A549 (cell line): ENCODE results near the gene CCDC85C. TPM values are rescaled to one million over a fixed set of nuclear protein-coding genes. Genes with fewer than 3 reads are reported as not detected.
A peak's percentile ranks its signal among the peaks of the same experiment; 100 is the strongest.

Experiments used
- ATAC-seq, 2 experiments: fragments of 200-7000 bp in 1 of 2; fragments of >200 bp in 1 of 2; cut with Nextera tagmentation in 1 of 2; cut with Tn5 transposase in 1 of 2; 3 replicates each; pipeline versions ENCODE4 v1.8.0 to v1.9.1; 2018 to 2020; ENCODE audit warnings: mild to moderate bottlenecking in 1 of 2, moderate library complexity in 1 of 2
- CTCF ChIA-PET: fragments of 300-600 bp; sonication (Branson Sonifier 250); formaldehyde crosslinking; extraction: SDS; loops from one replicate; lab custom pipeline; 2021; ENCODE audit warnings: antibody characterized with exemption, inconsistent platforms; lab: Yijun Ruan, JAX
- POLR2A ChIA-PET: fragments of 350-600 bp; formaldehyde crosslinking; extraction: SDS; loops from one replicate; lab custom pipeline; 2021; ENCODE audit warnings: antibody characterized with exemption, inconsistent platforms; lab: Yijun Ruan, JAX
- DNase-seq, 2 experiments: peaks; one replicate each; pipeline versions ENCODE4 v3.0.0 to v3.0.0-alpha.2; 2011 to 2016; ENCODE audit warnings: low read depth in 1 of 2, low spot score in 1 of 2
- FAIRE-seq: peaks from 2 replicates; lab custom pipeline; 2011; peaks lifted over from hg19 to GRCh38; lab: Jason Lieb, UNC
- H3K27ac ChIP-seq, 2 experiments: fragments of >200 bp; sonication (Bioruptor Twin); formaldehyde crosslinking; 3 replicates each; pipeline ENCODE4 v1.5.1; 2016 to 2017
- H3K4me1 ChIP-seq: fragments of >200 bp; sonication (Bioruptor Twin); formaldehyde crosslinking; 3 replicates; pipeline ENCODE4 v1.6.1; 2016
- H3K4me2 ChIP-seq: fragments of >200 bp; sonication (Bioruptor Twin); formaldehyde crosslinking; 3 replicates; pipeline ENCODE4 v1.6.1; 2016
- H3K4me3 ChIP-seq: fragments of >200 bp; sonication (Bioruptor Twin); formaldehyde crosslinking; 3 replicates; pipeline ENCODE4 v1.5.1; 2016
- H3K9me3 ChIP-seq: fragments of >200 bp; sonication (Bioruptor Twin); formaldehyde crosslinking; 3 replicates; pipeline ENCODE4 v1.6.1; 2016
- ATOH8 ChIP-seq: fragments of 250-450 bp; sonication (Bioruptor Pico); IDR thresholded peaks from 2 replicates; pipeline ENCODE4 v1.5.0; 2020; ENCODE audit warnings: low read depth, mild to moderate bottlenecking, moderate library complexity
- CEBPB ChIP-seq, 2 experiments: fragments of >200 bp in 1 of 2; sonication (Bioruptor Twin) in 1 of 2; formaldehyde crosslinking in 1 of 2; IDR thresholded peaks; 2 replicates each; pipeline ENCODE4 v1.6.1; 2012 to 2016
- ELK1 ChIP-seq: fragments of 150-350 bp; IDR thresholded peaks from 2 replicates; pipeline ENCODE4 v1.6.1; 2014; ENCODE audit warnings: low read depth, mild to moderate bottlenecking, low read length
- EP300 ChIP-seq, 2 experiments: fragments of >200 bp; sonication (Bioruptor Twin); formaldehyde crosslinking; IDR thresholded peaks; 2 replicates in 1 of 2; 3 replicates in 1 of 2; pipeline ENCODE4 v1.6.1; 2016 to 2017
- ESRRA ChIP-seq: fragments of 150-350 bp; IDR thresholded peaks from 2 replicates; pipeline ENCODE4 v1.6.1; 2014; ENCODE audit warnings: mild to moderate bottlenecking, low read length, borderline replicate concordance
- FOSL2 ChIP-seq, 2 experiments: fragments of 450-650 bp in 1 of 2; fragments of >200 bp in 1 of 2; sonication (Bioruptor Twin) in 1 of 2; formaldehyde crosslinking; IDR thresholded peaks; 2 replicates each; pipeline versions ENCODE4 v1.5.0 to v1.6.1; 2016 to 2020; ENCODE audit warnings: mild to moderate bottlenecking in 1 of 2, moderate library complexity in 1 of 2
- FOXS1 ChIP-seq: fragments of 250-450 bp; sonication (Bioruptor Pico); IDR thresholded peaks from 2 replicates; pipeline ENCODE4 v1.5.0; 2020; ENCODE audit warnings: mild to moderate bottlenecking, moderate library complexity
- GATA3 ChIP-seq: IDR thresholded peaks from 2 replicates; pipeline ENCODE4 v1.6.1; 2012; ENCODE audit warnings: borderline replicate concordance
- HEYL ChIP-seq: fragments of 250-450 bp; sonication (Bioruptor Pico); IDR thresholded peaks from 2 replicates; pipeline ENCODE4 v1.8.0; 2021; ENCODE audit warnings: mild to moderate bottlenecking, moderate library complexity
- HOXA7 ChIP-seq: fragments of 250-450 bp; sonication (Bioruptor Pico); IDR thresholded peaks from 2 replicates; pipeline ENCODE4 v1.5.0; 2020; ENCODE audit warnings: mild to moderate bottlenecking, moderate library complexity
- HOXB5 ChIP-seq: fragments of 250-450 bp; sonication (Bioruptor Pico); IDR thresholded peaks from 2 replicates; pipeline ENCODE4 v1.5.0; 2020; ENCODE audit warnings: mild to moderate bottlenecking, moderate library complexity
- KDM1A ChIP-seq: fragments of 200-600 bp; sonication (generic); IDR thresholded peaks from 2 replicates; pipeline ENCODE4 v1.6.1; 2016; ENCODE audit warnings: low read depth, mild to moderate bottlenecking
- KDM5A ChIP-seq: fragments of 200-600 bp; sonication (generic); IDR thresholded peaks from 2 replicates; pipeline ENCODE4 v1.6.1; 2016; ENCODE audit warnings: antibody characterized with exemption, mild to moderate bottlenecking
- MAX ChIP-seq: IDR thresholded peaks from 2 replicates; pipeline ENCODE4 v1.6.1; 2012
- NR3C1 ChIP-seq: fragments of >200 bp; sonication (Bioruptor Twin); formaldehyde crosslinking; IDR thresholded peaks from 3 replicates; pipeline ENCODE4 v1.6.1; 2017
- POLR2A ChIP-seq: IDR thresholded peaks from 2 replicates; pipeline ENCODE4 v1.6.1; 2012; ENCODE audit warnings: mild to moderate bottlenecking, low read length
- RARB ChIP-seq: fragments of 250-450 bp; sonication (Bioruptor Pico); IDR thresholded peaks from 2 replicates; pipeline ENCODE4 v1.8.0; 2021; ENCODE audit warnings: mild to moderate bottlenecking, moderate library complexity
- SMC3 ChIP-seq: fragments of >200 bp; sonication (Bioruptor Twin); formaldehyde crosslinking; IDR thresholded peaks from 3 replicates; pipeline ENCODE4 v1.6.1; 2018; ENCODE audit warnings: inconsistent platforms
- ZC3H11A ChIP-seq: fragments of 450-650 bp; IDR thresholded peaks from 2 replicates; pipeline ENCODE4 v1.6.1; 2014; ENCODE audit warnings: antibody characterized with exemption, mild to moderate bottlenecking
- ZFP36 ChIP-seq: fragments of 450-650 bp; IDR thresholded peaks from 2 replicates; pipeline ENCODE4 v1.6.1; 2014; ENCODE audit warnings: borderline replicate concordance; ENCODE audit not compliant: partially characterized antibody
- ZNF302 ChIP-seq: fragments of 250-450 bp; sonication (Bioruptor Pico); IDR thresholded peaks from 2 replicates; pipeline ENCODE4 v1.9.0; 2021; ENCODE audit warnings: inconsistent platforms, mild to moderate bottlenecking, moderate library complexity
- WGBS: methylation state at CpG from one replicate; pipeline ENCODE4 v1.1.6; 2017; ENCODE audit errors: missing lambda C conversion rate; 5-methylcytosine and 5-hydroxymethylcytosine counted together
- polyA plus RNA-seq, 4 experiments: library from polyadenylated mRNA; depleted of rRNA in 3 of 4; stranded (reverse); fragments of >200 nt; fragmentation: RNase III in 1 of 4; extraction: RNeasy Plus Mini Kit Qiagen cat#74134 plus additional on column Dnase treatment in 1 of 4; gene quantifications; 2 replicates in 3 of 4; 3 replicates in 1 of 4; pipeline ENCODE4 v1.2.3, GENCODE V29; 2011 to 2017

The CCDC85C gene
- polyA plus RNA-seq, 2 of the 4 experiments (the other 2 are of a cell fraction), result 11.4 to 31.4 TPM

GRCh38 chr14:99522025-99522401 lies 82.0 kb downstream of the CCDC85C start:
- ATAC-seq (no peak), FAIRE-seq (no peak), DNase-seq (no peak)
- Histone ChIP-seq H3K27ac (peak overlapping the region; percentile 77 to 90), H3K4me1 (peaks cover 49% of the 10 kb centered on the region), H3K4me3 (no peak overlapping the region), H3K9me3 (no peaks in the 10 kb centered on the region), H3K4me2 (peak overlapping the region; percentile 84)
- WGBS, result 88% methylated on average over 18 of the region's 18 CpGs
- CTCF ChIA-PET, result interaction anchor here (0.8 to 8.7 kb wide), 9 partner anchors 9 to 364 kb away, joined by 3 to 105 read pairs (median 4); no protein-coding TSS in a partner anchor
- POLR2A ChIA-PET, result no interaction called here
- TF ChIP-seq GATA3 (no peak), ESRRA (no peak), NR3C1 (no peak), MAX (no peak), EP300 (IDR thresholded peaks at IDR 0.05) (no peak), ELK1 (no peak), FOSL2 (IDR thresholded peaks at IDR 0.05) (no peak), FOSL2 (CRISPR knock-in tag; IDR thresholded peaks at IDR 0.05) (no peak), ATOH8 (CRISPR knock-in tag) (no peak), RARB (no peak), SMC3 (no peak), KDM1A (no peak), KDM5A (no peak)

GRCh38 chr14:99521176-99522024 lies 82.6 kb downstream of the CCDC85C start:
- TF ChIP-seq FOXS1 (no peak), FOSL2 (IDR thresholded peaks at IDR 0.05) (no peak), FOSL2 (CRISPR knock-in tag; IDR thresholded peaks at IDR 0.05) (no peak), ZNF302 (no peak), ZC3H11A (no peak), HEYL (no peak), HOXB5 (CRISPR knock-in tag) (no peak)
- POLR2A ChIA-PET, result no interaction called here
- Histone ChIP-seq H3K4me2 (no peak overlapping the region), H3K4me3 (no peak overlapping the region), H3K9me3 (no peaks in the 10 kb centered on the region), H3K27ac (peak overlapping the region in 1 of 2 experiments; percentile 90; a peak in 3 of 6 replicates), H3K4me1 (peaks cover 49% of the 10 kb centered on the region)
- WGBS, result 95% methylated on average over 19 of the region's 25 CpGs
- ATAC-seq (no peak), DNase-seq (no peak), FAIRE-seq (no peak)
- CTCF ChIA-PET, result interaction anchor here (0.8 to 8.7 kb wide), 13 partner anchors 9 to 368 kb away, joined by 3 to 105 read pairs (median 4); no protein-coding TSS in a partner anchor

- Histone ChIP-seq H3K4me2 (no peak overlapping the region), H3K9me3 (no peaks in the 10 kb centered on the region), H3K4me3 (no peak overlapping the region), H3K4me1 (peaks cover 44% of the 10 kb centered on the region), H3K27ac (peak overlapping the region in 1 of 2 experiments; percentile 90; a peak in 1 of 6 replicates)
- ATAC-seq (no peak), FAIRE-seq (no peak), DNase-seq (no peak)
- 94% methylated on average over 8 of the region's 11 CpGs for WGBS
- POLR2A ChIA-PET, result no interaction called here
- CTCF ChIA-PET, result interaction anchor here (0.8 to 8.7 kb wide), 7 partner anchors 13 to 368 kb away, joined by 3 to 105 read pairs (median 4); no protein-coding TSS in a partner anchor
- TF ChIP-seq HOXA7 (CRISPR knock-in tag) (no peak), CEBPB (IDR thresholded peaks at IDR 0.05) (no peak), ZFP36 (peak; percentile 97), POLR2A (no peak)
Measured at GRCh38 chr14:99520571-99521081, 83.4 kb downstream of the CCDC85C start.
